Parathyroid adenoma (tissue), 2 donors: Measurements from ENCODE around the gene GDPD4.

Source experiments
- H2AFZ ChIP-seq: fragments of 300-600 bp; sonication (generic); one replicate; pipeline ENCODE4 v1.7.0; 2017; ENCODE audit warnings: antibody characterized with exemption, mild to moderate bottlenecking
- H3K27ac ChIP-seq: fragments of 300-600 bp; sonication (generic); one replicate; pipeline ENCODE4 v1.7.0; 2017
- H3K27me3 ChIP-seq: fragments of 300-600 bp; sonication (generic); one replicate; pipeline ENCODE4 v1.7.0; 2017; ENCODE audit warnings: low read length; ENCODE audit not compliant: control insufficient read depth, insufficient read depth
- H3K36me3 ChIP-seq: fragments of 300-600 bp; sonication (generic); one replicate; pipeline ENCODE4 v1.7.0; 2017; ENCODE audit warnings: low read length; ENCODE audit not compliant: control insufficient read depth, insufficient read depth
- H3K4me1 ChIP-seq: fragments of 300-600 bp; sonication (generic); one replicate; pipeline ENCODE4 v1.7.0; 2017; ENCODE audit warnings: control low read depth
- H3K4me2 ChIP-seq: fragments of 300-600 bp; sonication (generic); one replicate; pipeline ENCODE4 v1.7.0; 2017; ENCODE audit warnings: low read length
- H3K4me3 ChIP-seq: fragments of 300-600 bp; sonication (generic); one replicate; pipeline ENCODE4 v1.7.0; 2017; ENCODE audit warnings: low read depth, low read length
- H3K79me2 ChIP-seq: fragments of 300-600 bp; sonication (generic); one replicate; pipeline ENCODE4 v1.7.0; 2017; ENCODE audit warnings: control low read depth
- H3K9ac ChIP-seq: fragments of 300-600 bp; sonication (generic); one replicate; pipeline ENCODE4 v1.7.0; 2017; ENCODE audit warnings: mild to moderate bottlenecking
- H3K9me3 ChIP-seq: fragments of 300-600 bp; sonication (generic); one replicate; pipeline ENCODE4 v1.7.0; 2017; ENCODE audit warnings: low read length; ENCODE audit not compliant: control insufficient read depth
- CTCF ChIP-seq: fragments of 300-600 bp; sonication (generic); IDR thresholded peaks from one replicate; pipeline ENCODE4 v1.7.0; 2017; ENCODE audit warnings: antibody characterized with exemption, mild to moderate bottlenecking
- donor health status: primary hyperparathyroidism.

Gene GDPD4

GRCh38 chr11:77206264-77207018, 95.0 kb downstream of the GDPD4 start:
- no peak overlapping the region for H2AFZ ChIP-seq
- H3K36me3 ChIP-seq: no peaks in the 10 kb centered on the region
- H3K4me2 ChIP-seq: no peak overlapping the region
- TF ChIP-seq CTCF: no peak
- no peak overlapping the region for H3K9ac ChIP-seq
- no peaks in the 10 kb centered on the region for H3K4me1 ChIP-seq
- H3K27ac ChIP-seq: no peak overlapping the region
- no peak overlapping the region for H3K4me3 ChIP-seq
- H3K27me3 ChIP-seq: no peaks in the 10 kb centered on the region
- H3K9me3 ChIP-seq: no peaks in the 10 kb centered on the region
- no peaks in the 10 kb centered on the region for H3K79me2 ChIP-seq

DNA sequence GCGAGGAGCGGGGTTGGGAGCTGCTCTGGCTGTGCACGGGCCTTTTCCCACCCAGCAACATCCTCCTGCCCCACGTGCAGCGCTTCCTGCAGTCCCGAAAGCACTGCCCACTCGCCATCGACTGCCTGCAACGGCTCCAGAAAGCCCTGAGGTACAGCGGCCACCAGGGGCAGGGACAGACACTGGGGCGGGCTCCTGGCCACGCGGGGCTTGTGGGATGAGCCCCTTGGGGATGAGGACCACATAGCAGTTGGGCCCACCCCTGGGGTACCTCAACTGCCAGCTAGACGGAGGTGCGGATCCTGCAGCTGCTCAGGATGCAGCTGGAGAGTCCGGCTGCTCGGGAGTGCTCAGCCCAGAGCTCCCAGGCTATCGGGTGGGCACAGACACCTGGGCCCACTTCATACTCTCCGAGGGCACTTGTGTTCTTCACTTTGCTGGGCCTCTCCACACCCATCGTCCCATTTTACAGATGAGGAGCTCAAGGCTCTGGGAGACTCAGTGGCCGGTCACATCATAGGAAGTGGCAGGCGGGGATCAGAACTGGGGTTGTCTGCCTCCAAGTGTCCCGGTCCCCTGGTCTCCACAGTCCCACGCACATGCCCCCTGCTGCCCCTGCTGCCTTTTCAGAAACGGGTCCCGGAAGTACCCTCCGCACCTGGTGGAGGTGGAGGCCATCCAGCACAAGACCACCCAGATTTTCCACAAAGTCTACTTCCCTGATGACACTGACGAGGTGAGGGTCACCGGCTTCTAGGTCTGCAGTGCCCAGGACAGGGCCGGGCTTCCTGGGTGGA, 95.8 kb downstream of the GDPD4 start:
- Histone ChIP-seq H3K4me3 (no peak overlapping the region), H3K4me1 (no peaks in the 10 kb centered on the region), H3K36me3 (no peaks in the 10 kb centered on the region)

DNA sequence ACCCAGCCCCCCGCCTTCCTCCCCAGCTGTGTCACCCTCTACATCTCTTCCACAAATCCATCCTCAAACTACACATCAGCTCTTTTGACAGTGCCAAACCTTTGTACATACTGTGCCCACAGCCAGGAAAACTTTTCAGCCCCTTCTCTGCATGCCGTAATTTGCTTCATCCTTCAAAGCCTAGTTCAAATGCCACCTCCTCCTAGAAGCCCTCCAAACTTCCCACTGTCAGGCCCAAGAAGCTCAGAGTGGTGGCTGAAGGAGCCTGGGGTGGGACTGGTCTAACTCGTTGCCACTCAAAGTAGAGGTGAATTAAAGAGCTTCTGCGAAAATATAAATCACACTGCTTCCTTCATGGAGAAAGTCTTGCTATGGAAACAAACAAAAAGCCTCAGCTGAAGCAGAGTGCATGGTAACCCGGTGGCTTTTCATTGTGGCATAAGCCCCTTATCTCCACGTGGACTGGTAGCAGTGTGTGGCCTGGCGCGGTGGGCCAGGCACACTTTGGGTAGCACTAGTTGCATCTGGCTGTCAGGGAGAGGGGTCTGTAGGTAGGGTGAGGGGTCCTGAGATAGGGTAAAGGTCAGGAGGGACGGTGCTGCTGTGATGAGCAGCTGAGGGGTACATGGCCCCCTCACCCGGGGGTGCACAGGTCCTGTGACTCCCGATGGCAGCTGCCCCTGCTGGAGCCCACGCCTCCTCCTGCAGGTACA, 96.6 kb downstream of the GDPD4 start:
- no peaks in the 10 kb centered on the region for H3K4me1 ChIP-seq
- H3K9ac ChIP-seq: no peak overlapping the region
- no peaks in the 10 kb centered on the region for H3K27me3 ChIP-seq
- no peaks in the 10 kb centered on the region for H3K79me2 ChIP-seq
- H3K27ac ChIP-seq: no peak overlapping the region
- TF ChIP-seq CTCF: no peak
- H2AFZ ChIP-seq: no peak overlapping the region
- no peaks in the 10 kb centered on the region for H3K36me3 ChIP-seq
- H3K9me3 ChIP-seq: no peaks in the 10 kb centered on the region
- H3K4me2 ChIP-seq: no peak overlapping the region
- H3K4me3 ChIP-seq: no peak overlapping the region

More for the DNA sequence above, 95.8 kb downstream of the GDPD4 start:
- Histone ChIP-seq H3K9me3 (no peaks in the 10 kb centered on the region), H3K27ac (no peak overlapping the region), H3K9ac (no peak overlapping the region), H3K27me3 (no peaks in the 10 kb centered on the region), H3K4me2 (no peak overlapping the region), H2AFZ (no peak overlapping the region), H3K79me2 (no peaks in the 10 kb centered on the region)
- no peak for TF ChIP-seq CTCF

DNA sequence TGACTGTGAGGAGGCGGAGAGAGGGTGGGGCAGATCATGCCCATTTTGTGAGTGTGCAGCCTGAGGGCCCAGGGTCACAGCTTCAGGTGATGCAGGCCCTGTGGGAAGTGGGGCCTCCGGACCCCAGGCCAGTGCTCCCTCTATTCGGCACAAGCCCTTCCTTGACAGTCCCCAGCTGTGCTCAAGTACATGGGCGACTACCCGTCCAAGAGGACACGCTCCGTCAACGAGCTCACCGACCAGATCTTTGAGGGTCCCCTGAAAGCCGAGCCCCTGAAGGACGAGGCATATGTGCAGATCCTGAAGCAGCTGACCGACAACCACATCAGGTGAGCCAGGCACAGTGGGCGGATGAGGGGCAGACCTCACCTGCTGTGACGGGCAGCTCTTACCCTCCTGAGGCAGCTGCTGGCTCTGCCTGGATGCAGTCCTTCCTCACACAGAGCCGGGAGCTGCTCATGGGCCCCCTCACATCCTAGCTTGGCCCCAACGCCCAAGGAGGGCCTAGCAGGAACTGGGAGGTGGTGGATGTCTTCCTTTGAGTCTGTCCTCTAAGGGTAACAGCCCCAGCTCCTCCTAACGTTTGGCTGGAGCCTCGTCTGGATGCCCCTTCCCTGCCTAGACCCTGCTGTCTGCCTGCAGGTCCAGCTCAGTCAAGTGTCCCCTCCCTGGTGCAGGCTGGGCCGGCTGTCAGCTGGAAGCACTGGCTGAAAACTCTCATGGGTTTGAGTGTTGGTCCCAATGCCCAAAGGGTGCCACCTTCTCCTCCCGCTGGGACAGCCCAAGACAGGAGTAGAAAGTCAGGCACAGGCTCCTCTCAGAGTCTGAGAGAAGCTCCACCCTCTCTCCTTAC, 97.4 kb downstream of the GDPD4 start:
- Histone ChIP-seq H3K27ac (no peak overlapping the region), H3K36me3 (no peaks in the 10 kb centered on the region)
- TF ChIP-seq CTCF: no peak

More for the DNA sequence above, 97.4 kb downstream of the GDPD4 start:
- no peaks in the 10 kb centered on the region for H3K4me1 ChIP-seq
- no peaks in the 10 kb centered on the region for H3K79me2 ChIP-seq
- H3K4me2 ChIP-seq: no peak overlapping the region
- no peak overlapping the region for H3K9ac ChIP-seq
- no peak overlapping the region for H2AFZ ChIP-seq
- H3K4me3 ChIP-seq: no peak overlapping the region
- H3K9me3 ChIP-seq: no peaks in the 10 kb centered on the region
- H3K27me3 ChIP-seq: no peaks in the 10 kb centered on the region
